ENCODE results near the gene KCNT2. TPM values are rescaled to one million over a fixed set of nuclear protein-coding genes. Genes with fewer than 3 reads are reported as not detected.

KCNT2 gene
- total RNA-seq, 5 donors from 2014 or later (not counting 1 experiment from before 2014, with no cell fraction given) = 0.07 TPM; not detected in 4

- no peak for ATAC-seq (replicated peaks in 1 of 4)
- no peaks in the 10 kb centered on the region for H3K9me3 Mint-ChIP-seq
- H3K36me3 Mint-ChIP-seq = no peaks in the 10 kb centered on the region
- H3K27me3 ChIP-seq (replicated peaks in 1 of 2; ENCODE audit: control insufficient read depth in 2 of 2, extremely low read depth in 1 of 2, insufficient read depth in 2 of 2, low read length in 1 of 2) = no peaks in the 10 kb centered on the region
- no peaks in the 10 kb centered on the region for H3K27me3 Mint-ChIP-seq
- no peak overlapping the region for H3K4me3 ChIP-seq (ENCODE audit: control insufficient read depth in 1 of 2, extremely low read depth in 1 of 2, low read length in 1 of 2)
- H3K4me1 ChIP-seq (ENCODE audit: control insufficient read depth in 1 of 2, extremely low read depth in 1 of 2, insufficient read depth in 2 of 2, low read length in 2 of 2) = no peaks in the 10 kb centered on the region
- ChIA-PET POLR2A (no interaction called here), CTCF (no interaction called here)
- H3K27ac Mint-ChIP-seq = no peak overlapping the region
- H3K9me3 ChIP-seq = no peaks in the 10 kb centered on the region
- no peaks in the 10 kb centered on the region for H3K36me3 ChIP-seq (ENCODE audit: control insufficient read depth in 2 of 2, extremely low read depth in 1 of 2, insufficient read depth in 1 of 2, low read length in 1 of 2)
- no peak overlapping the region for H3K27ac ChIP-seq (ENCODE audit: low read length)
- no peak overlapping the region for H3K4me3 Mint-ChIP-seq
- no peak for DNase-seq
- 78% methylated on average over 1 of the region's 1 CpG for WGBS (ENCODE audit: insufficient coverage)
- H3K4me1 Mint-ChIP-seq = no peaks in the 10 kb centered on the region
These were observed 189.5 kb downstream of the KCNT2 start for GRCh38 chr1:196418772-196419171.

DNA sequence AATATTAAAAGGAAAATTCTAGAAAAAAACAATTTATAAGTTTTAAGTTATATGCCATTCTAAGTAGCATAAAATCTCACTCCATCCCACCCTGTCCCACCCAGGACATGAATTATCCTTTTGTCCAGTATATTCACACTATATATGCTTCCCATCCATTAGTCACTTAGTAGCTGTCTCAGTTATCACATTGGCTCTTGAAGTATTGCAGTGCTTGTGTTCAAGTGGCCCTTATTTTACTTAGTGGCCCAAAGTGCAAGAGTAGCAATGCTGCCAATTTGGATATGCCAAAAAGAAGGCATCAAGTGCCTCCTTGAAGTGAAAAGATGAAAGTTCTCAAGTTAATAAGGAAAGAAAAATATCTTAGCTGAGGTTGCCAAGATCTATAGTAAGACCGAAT is 192.3 kb downstream of the KCNT2 start:
- H3K4me1 ChIP-seq (ENCODE audit: control insufficient read depth in 1 of 2, extremely low read depth in 1 of 2, insufficient read depth in 2 of 2, low read length in 2 of 2) = no peaks in the 10 kb centered on the region
- ATAC-seq (replicated peaks in 1 of 4) (no peak), DNase-seq (no peak)
- H3K27me3 Mint-ChIP-seq = no peaks in the 10 kb centered on the region
- no peaks in the 10 kb centered on the region for H3K4me1 Mint-ChIP-seq
- no peaks in the 10 kb centered on the region for H3K9me3 ChIP-seq
- CTCF ChIA-PET = no interaction called here
- H3K4me3 Mint-ChIP-seq = no peak overlapping the region
- H3K27ac Mint-ChIP-seq = no peak overlapping the region
- no peak overlapping the region for H3K27ac ChIP-seq (ENCODE audit: low read length)
- H3K36me3 Mint-ChIP-seq = no peaks in the 10 kb centered on the region
- H3K9me3 Mint-ChIP-seq = peaks cover 0 to 5% (median 2%) of the 10 kb centered on the region in 3 donors
- no peak overlapping the region for H3K4me3 ChIP-seq (ENCODE audit: control insufficient read depth in 1 of 2, extremely low read depth in 1 of 2, low read length in 1 of 2)
- POLR2A ChIA-PET = no interaction called here
- H3K36me3 ChIP-seq (ENCODE audit: control insufficient read depth in 2 of 2, extremely low read depth in 1 of 2, insufficient read depth in 1 of 2, low read length in 1 of 2) = no peaks in the 10 kb centered on the region
- no peaks in the 10 kb centered on the region for H3K27me3 ChIP-seq (replicated peaks in 1 of 2; ENCODE audit: control insufficient read depth in 2 of 2, extremely low read depth in 1 of 2, insufficient read depth in 2 of 2, low read length in 1 of 2)
- no CpG with 5 or more reads among the region's 1 CpG for WGBS (ENCODE audit: insufficient coverage)

- H3K27me3 Mint-ChIP-seq = no peaks in the 10 kb centered on the region
- H3K4me3 Mint-ChIP-seq = no peak overlapping the region
- WGBS (ENCODE audit: insufficient coverage) = no CpG with 5 or more reads among the region's 2 CpGs
- Histone ChIP-seq H3K9me3 (no peaks in the 10 kb centered on the region), H3K4me3 (ENCODE audit: control insufficient read depth in 1 of 2, extremely low read depth in 1 of 2, low read length in 1 of 2) (no peak overlapping the region), H3K4me1 (ENCODE audit: control insufficient read depth in 1 of 2, extremely low read depth in 1 of 2, insufficient read depth in 2 of 2, low read length in 2 of 2) (no peaks in the 10 kb centered on the region), H3K27me3 (replicated peaks in 1 of 2; ENCODE audit: control insufficient read depth in 2 of 2, extremely low read depth in 1 of 2, insufficient read depth in 2 of 2, low read length in 1 of 2) (no peaks in the 10 kb centered on the region), H3K36me3 (ENCODE audit: control insufficient read depth in 2 of 2, extremely low read depth in 1 of 2, insufficient read depth in 1 of 2, low read length in 1 of 2) (no peaks in the 10 kb centered on the region), H3K27ac (ENCODE audit: low read length) (no peak overlapping the region)
- POLR2A ChIA-PET = no interaction called here
- H3K9me3 Mint-ChIP-seq = peaks cover 0 to 5% (median 4%) of the 10 kb centered on the region in 3 donors
- CTCF ChIA-PET = no interaction called here
- DNase-seq (no peak), ATAC-seq (replicated peaks in 1 of 4) (no peak)
- no peaks in the 10 kb centered on the region for H3K36me3 Mint-ChIP-seq
- no peak overlapping the region for H3K27ac Mint-ChIP-seq
- no peaks in the 10 kb centered on the region for H3K4me1 Mint-ChIP-seq
These were observed 195.9 kb downstream of the KCNT2 start for GRCh38 chr1:196412326-196412725.

- ATAC-seq (replicated peaks in 1 of 4) (no peak), DNase-seq (no peak)
- POLR2A ChIA-PET = interaction anchor here in 1 of 2 donors (0.6 kb wide), 1 partner anchor 66 kb away, joined by 3 read pairs; no protein-coding TSS in a partner anchor
- Mint-ChIP-seq H3K4me1 (no peaks in the 10 kb centered on the region), H3K36me3 (no peaks in the 10 kb centered on the region), H3K4me3 (no peak overlapping the region), H3K9me3 (peaks cover 0 to 5% (median 4%) of the 10 kb centered on the region in 3 donors), H3K27ac (no peak overlapping the region), H3K27me3 (no peaks in the 10 kb centered on the region)
- H3K9me3 ChIP-seq = no peaks in the 10 kb centered on the region
- CTCF ChIA-PET = no interaction called here
- no peak overlapping the region for H3K27ac ChIP-seq (ENCODE audit: low read length)
- no peaks in the 10 kb centered on the region for H3K4me1 ChIP-seq (ENCODE audit: control insufficient read depth in 1 of 2, extremely low read depth in 1 of 2, insufficient read depth in 2 of 2, low read length in 2 of 2)
- H3K27me3 ChIP-seq (replicated peaks in 1 of 2; ENCODE audit: control insufficient read depth in 2 of 2, extremely low read depth in 1 of 2, insufficient read depth in 2 of 2, low read length in 1 of 2) = no peaks in the 10 kb centered on the region
- no peak overlapping the region for H3K4me3 ChIP-seq (ENCODE audit: control insufficient read depth in 1 of 2, extremely low read depth in 1 of 2, low read length in 1 of 2)
- no peaks in the 10 kb centered on the region for H3K36me3 ChIP-seq (ENCODE audit: control insufficient read depth in 2 of 2, extremely low read depth in 1 of 2, insufficient read depth in 1 of 2, low read length in 1 of 2)
These were observed 197.5 kb downstream of the KCNT2 start for GRCh38 chr1:196410768-196411167.

DNA sequence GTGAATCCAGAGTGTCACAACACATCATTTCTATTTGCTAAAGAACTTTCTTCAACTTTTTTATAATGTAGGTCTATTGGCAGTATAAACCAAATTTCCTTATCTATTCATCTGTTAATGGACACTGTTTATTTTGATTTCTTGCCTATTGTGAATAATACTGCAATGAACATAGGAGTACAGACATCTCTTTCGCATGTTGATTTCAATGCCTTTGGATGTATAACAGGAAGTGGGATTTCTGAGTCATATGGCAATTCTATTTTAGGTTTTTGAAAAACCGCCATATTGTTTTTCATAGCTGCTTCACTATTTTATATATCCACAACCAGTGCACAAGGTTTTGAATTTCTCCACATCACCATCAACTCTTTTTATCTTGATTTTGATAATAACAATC is 198.7 kb downstream of the KCNT2 start:
- no peaks in the 10 kb centered on the region for H3K9me3 ChIP-seq
- no peaks in the 10 kb centered on the region for H3K4me1 Mint-ChIP-seq
- peaks cover 0 to 5% (median 4%) of the 10 kb centered on the region in 3 donors for H3K9me3 Mint-ChIP-seq
- WGBS (ENCODE audit: insufficient coverage) = no CpG with 5 or more reads among the region's 2 CpGs
- no peaks in the 10 kb centered on the region for H3K4me1 ChIP-seq (ENCODE audit: control insufficient read depth in 1 of 2, extremely low read depth in 1 of 2, insufficient read depth in 2 of 2, low read length in 2 of 2)
- H3K4me3 ChIP-seq (ENCODE audit: control insufficient read depth in 1 of 2, extremely low read depth in 1 of 2, low read length in 1 of 2) = no peak overlapping the region
- no peaks in the 10 kb centered on the region for H3K36me3 ChIP-seq (ENCODE audit: control insufficient read depth in 2 of 2, extremely low read depth in 1 of 2, insufficient read depth in 1 of 2, low read length in 1 of 2)
- H3K27ac Mint-ChIP-seq = no peak overlapping the region
- no peak for ATAC-seq (replicated peaks in 1 of 4)
- H3K27me3 Mint-ChIP-seq = no peaks in the 10 kb centered on the region
- H3K27me3 ChIP-seq (replicated peaks in 1 of 2; ENCODE audit: control insufficient read depth in 2 of 2, extremely low read depth in 1 of 2, insufficient read depth in 2 of 2, low read length in 1 of 2) = no peaks in the 10 kb centered on the region
- DNase-seq = no peak
- H3K27ac ChIP-seq (ENCODE audit: low read length) = no peak overlapping the region
- no peaks in the 10 kb centered on the region for H3K36me3 Mint-ChIP-seq
- ChIA-PET CTCF (no interaction called here), POLR2A (no interaction called here)
- no peak overlapping the region for H3K4me3 Mint-ChIP-seq

DNA sequence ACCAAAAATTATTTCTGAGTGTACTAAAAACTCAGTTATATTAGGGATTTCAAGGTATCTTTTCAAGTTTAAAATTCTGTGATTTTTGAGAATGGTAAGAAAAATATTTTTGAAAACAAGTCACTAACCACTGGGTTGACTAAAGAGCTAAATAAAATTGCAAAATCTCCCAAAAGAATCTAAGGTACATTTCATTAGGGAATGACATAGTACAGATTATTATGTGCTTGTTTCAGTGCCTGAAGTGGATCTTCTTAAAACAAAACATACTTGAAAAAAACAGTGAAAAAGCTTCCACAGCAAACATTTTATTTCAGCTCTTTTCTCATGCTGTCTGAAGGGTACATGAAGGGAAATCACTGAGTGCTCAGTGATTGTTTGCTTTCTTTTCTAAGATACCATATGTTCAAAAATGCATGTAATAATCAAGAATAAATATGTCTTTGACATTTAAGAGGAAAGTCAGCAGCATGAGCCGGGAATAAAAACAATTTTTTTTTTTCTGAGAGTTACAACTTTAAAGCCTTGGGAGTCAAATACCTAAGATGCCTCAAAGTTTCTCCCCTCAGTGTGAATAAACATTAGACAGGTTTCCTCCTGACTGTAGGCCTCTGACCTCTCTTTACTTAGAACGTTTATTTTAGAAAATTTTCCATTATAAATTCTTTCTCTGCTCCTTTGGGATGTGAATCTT is 200.7 kb downstream of the KCNT2 start:
- no peaks in the 10 kb centered on the region for H3K27me3 ChIP-seq (replicated peaks in 1 of 2; ENCODE audit: control insufficient read depth in 2 of 2, extremely low read depth in 1 of 2, insufficient read depth in 2 of 2, low read length in 1 of 2)
- no CpG with 5 or more reads among the region's 2 CpGs for WGBS (ENCODE audit: insufficient coverage)
- no peak overlapping the region for H3K4me3 ChIP-seq (ENCODE audit: control insufficient read depth in 1 of 2, extremely low read depth in 1 of 2, low read length in 1 of 2)
- H3K9me3 ChIP-seq = no peaks in the 10 kb centered on the region
- no peaks in the 10 kb centered on the region for H3K4me1 ChIP-seq (ENCODE audit: control insufficient read depth in 1 of 2, extremely low read depth in 1 of 2, insufficient read depth in 2 of 2, low read length in 2 of 2)
- Mint-ChIP-seq H3K27me3 (no peaks in the 10 kb centered on the region), H3K4me3 (no peak overlapping the region), H3K9me3 (peaks cover 0 to 5% (median 4%) of the 10 kb centered on the region in 3 donors), H3K27ac (no peak overlapping the region), H3K36me3 (no peaks in the 10 kb centered on the region), H3K4me1 (no peaks in the 10 kb centered on the region)
- POLR2A ChIA-PET = interaction anchor here in 1 of 2 donors (0.6 to 0.7 kb wide), 2 partner anchors 60 to 285 kb away, joined by 3 to 6 read pairs; no protein-coding TSS in a partner anchor
- no peak overlapping the region for H3K27ac ChIP-seq (ENCODE audit: low read length)
- no peak for ATAC-seq (replicated peaks in 1 of 4)
- H3K36me3 ChIP-seq (ENCODE audit: control insufficient read depth in 2 of 2, extremely low read depth in 1 of 2, insufficient read depth in 1 of 2, low read length in 1 of 2) = no peaks in the 10 kb centered on the region
- CTCF ChIA-PET = no interaction called here
- no peak for DNase-seq

DNA sequence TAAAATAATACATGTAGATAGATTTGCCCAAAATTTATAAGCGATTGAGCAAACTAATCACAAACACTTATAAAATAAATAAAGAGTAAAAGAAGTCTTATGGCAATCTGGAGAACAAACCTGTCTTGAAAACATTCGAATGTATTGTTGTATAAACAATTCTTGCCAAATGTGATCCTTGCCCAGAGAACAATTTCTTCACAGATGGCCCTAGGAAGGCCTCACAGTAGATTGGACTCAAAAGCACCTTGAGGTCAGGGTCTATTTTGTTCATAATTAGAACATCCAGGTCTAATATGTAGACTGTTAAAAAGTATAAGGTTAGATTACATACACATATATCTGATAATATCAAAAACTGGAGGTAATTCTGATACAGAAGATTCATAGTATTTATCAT is 202.4 kb downstream of the KCNT2 start:
- no CpG with 5 or more reads among the region's 2 CpGs for WGBS (ENCODE audit: insufficient coverage)
- Histone ChIP-seq H3K27me3 (replicated peaks in 1 of 2; ENCODE audit: control insufficient read depth in 2 of 2, extremely low read depth in 1 of 2, insufficient read depth in 2 of 2, low read length in 1 of 2) (no peaks in the 10 kb centered on the region), H3K4me3 (ENCODE audit: control insufficient read depth in 1 of 2, extremely low read depth in 1 of 2, low read length in 1 of 2) (no peak overlapping the region), H3K9me3 (no peaks in the 10 kb centered on the region), H3K27ac (ENCODE audit: low read length) (no peak overlapping the region), H3K36me3 (ENCODE audit: control insufficient read depth in 2 of 2, extremely low read depth in 1 of 2, insufficient read depth in 1 of 2, low read length in 1 of 2) (no peaks in the 10 kb centered on the region), H3K4me1 (ENCODE audit: control insufficient read depth in 1 of 2, extremely low read depth in 1 of 2, insufficient read depth in 2 of 2, low read length in 2 of 2) (no peaks in the 10 kb centered on the region)
- CTCF ChIA-PET = no interaction called here
- no peaks in the 10 kb centered on the region for H3K36me3 Mint-ChIP-seq
- H3K4me1 Mint-ChIP-seq = no peaks in the 10 kb centered on the region
- ATAC-seq (replicated peaks in 1 of 4) = no peak
- H3K9me3 Mint-ChIP-seq = peaks cover 0 to under 1% (median 0%) of the 10 kb centered on the region in 3 donors
- POLR2A ChIA-PET = no interaction called here
- no peak overlapping the region for H3K4me3 Mint-ChIP-seq
- DNase-seq = no peak
- no peaks in the 10 kb centered on the region for H3K27me3 Mint-ChIP-seq
- H3K27ac Mint-ChIP-seq = no peak overlapping the region

Data from T-cell (primary cell).